Chondrocyte (in vitro differentiated cells): Measurements from ENCODE around the gene BRCA1. TPM values are rescaled to one million over a fixed set of nuclear protein-coding genes. Genes with fewer than 3 reads are reported as not detected.
"Not testable (repeated sequence)": the region's sequence is repeated elsewhere in the genome, so short reads cannot be mapped to it uniquely, and the experiment has no call there.

Experiments used
- DNase-seq: peaks from one replicate; pipeline ENCODE4 v3.0.0; 2021; ENCODE audit warnings: mixed read lengths, low spot score
- H3K27ac Mint-ChIP-seq: one replicate; pipeline ENCODE4 v1.8.0; 2021; ENCODE audit warnings: mild to moderate bottlenecking, moderate library complexity, mixed read lengths; ENCODE audit not compliant: unreplicated experiment
- H3K27me3 Mint-ChIP-seq: 2 replicates; pipeline ENCODE4 v1.8.0; 2021; ENCODE audit warnings: low read depth, mixed read lengths
- H3K36me3 Mint-ChIP-seq: 2 replicates; pipeline ENCODE4 v1.8.0; 2021; ENCODE audit warnings: low read depth, mixed read lengths
- H3K4me1 Mint-ChIP-seq: 2 replicates; pipeline ENCODE4 v1.8.0; 2021; ENCODE audit warnings: low read depth, mild to moderate bottlenecking, mixed read lengths
- H3K4me3 Mint-ChIP-seq: one replicate; pipeline ENCODE4 v1.8.0; 2021; ENCODE audit warnings: mild to moderate bottlenecking, moderate library complexity, mixed read lengths; ENCODE audit not compliant: unreplicated experiment
- H3K9me3 Mint-ChIP-seq: 2 replicates; pipeline ENCODE4 v1.8.0; 2021; ENCODE audit warnings: low read depth, mixed read lengths
- CTCF ChIP-seq: fragments of 200-600 bp; sonication (generic); IDR thresholded peaks from 2 replicates; pipeline ENCODE4 v1.5.0; 2021; ENCODE audit warnings: antibody characterized with exemption, mild to moderate bottlenecking, moderate library complexity
- total RNA-seq: library from RNA; stranded (reverse); gene quantifications from 3 replicates; pipeline ENCODE4 v1.2.1, GENCODE V29; 2021

BRCA1 gene
- total RNA-seq, 1 donor from 2014 or later = 4.8 TPM

GRCh38 chr17:43146649-43147048 lies 21.5 kb upstream of the BRCA1 start:
- H3K27ac Mint-ChIP-seq = no peak overlapping the region
- no peaks in the 10 kb centered on the region for H3K9me3 Mint-ChIP-seq
- TF ChIP-seq CTCF = no peak
- no peak for DNase-seq
- no peaks in the 10 kb centered on the region for H3K4me1 Mint-ChIP-seq
- peaks cover 5% of the 10 kb centered on the region for H3K36me3 Mint-ChIP-seq
- H3K4me3 Mint-ChIP-seq = no peak overlapping the region
- H3K27me3 Mint-ChIP-seq = no peaks in the 10 kb centered on the region

GRCh38 chr17:43143201-43143600 lies 18.0 kb upstream of the BRCA1 start:
- Mint-ChIP-seq H3K9me3 (no peaks in the 10 kb centered on the region), H3K36me3 (peaks cover 7% of the 10 kb centered on the region), H3K27ac (no peak overlapping the region), H3K4me1 (no peaks in the 10 kb centered on the region), H3K4me3 (no peak overlapping the region), H3K27me3 (no peaks in the 10 kb centered on the region)
- no peak for TF ChIP-seq CTCF
- DNase-seq = no peak

GRCh38 chr17:43142153-43142552 lies 17.0 kb upstream of the BRCA1 start:
- H3K27ac Mint-ChIP-seq = no peak overlapping the region
- H3K9me3 Mint-ChIP-seq = no peaks in the 10 kb centered on the region
- peaks cover 7% of the 10 kb centered on the region for H3K36me3 Mint-ChIP-seq
- no peak for TF ChIP-seq CTCF
- no peaks in the 10 kb centered on the region for H3K27me3 Mint-ChIP-seq
- H3K4me3 Mint-ChIP-seq = no peak overlapping the region
- no peak for DNase-seq
- no peaks in the 10 kb centered on the region for H3K4me1 Mint-ChIP-seq

- H3K36me3 Mint-ChIP-seq = peaks cover 8% of the 10 kb centered on the region
- no peaks in the 10 kb centered on the region for H3K9me3 Mint-ChIP-seq
- DNase-seq = no peak
- no peaks in the 10 kb centered on the region for H3K4me1 Mint-ChIP-seq
- no peak overlapping the region for H3K27ac Mint-ChIP-seq
- no peaks in the 10 kb centered on the region for H3K27me3 Mint-ChIP-seq
- no peak for TF ChIP-seq CTCF
- no peak overlapping the region for H3K4me3 Mint-ChIP-seq
These were observed 15.5 kb upstream of the BRCA1 start for GRCh38 chr17:43140396-43141332.

GRCh38 chr17:43138531-43138930 lies 13.4 kb upstream of the BRCA1 start:
- H3K36me3 Mint-ChIP-seq = peaks cover 10% of the 10 kb centered on the region
- not testable (repeated sequence) for H3K9me3 Mint-ChIP-seq, H3K27ac Mint-ChIP-seq, H3K4me1 Mint-ChIP-seq, H3K27me3 Mint-ChIP-seq, H3K4me3 Mint-ChIP-seq, DNase-seq

GRCh38 chr17:43136574-43136973 lies 11.4 kb upstream of the BRCA1 start:
- not testable (repeated sequence) for H3K4me1 Mint-ChIP-seq, H3K27ac Mint-ChIP-seq, DNase-seq, H3K27me3 Mint-ChIP-seq, H3K4me3 Mint-ChIP-seq, H3K9me3 Mint-ChIP-seq
- peaks cover 11% of the 10 kb centered on the region for H3K36me3 Mint-ChIP-seq
